IMR-90 (cell line): ENCODE measurements around the gene TRIAP1. TPM values are rescaled to one million over a fixed set of nuclear protein-coding genes. Genes with fewer than 3 reads are reported as not detected.

Experiments
- ATAC-seq: fragments of 200-7000 bp; cut with Tn5 transposase; 2 replicates; pipeline ENCODE4 v1.9.1; 2020; ENCODE audit warnings: low read depth, mild to moderate bottlenecking, moderate library complexity
- BruUV-seq: library from RNA; stranded (reverse); fragments of 400-500 nt; replicated peaks from 2 replicates; lab custom pipeline; 2021; lab: Mats Ljungman, UMichigan
- CTCF ChIA-PET: fragments of 300-600 bp; formaldehyde crosslinking; extraction: SDS; loops from one replicate; lab custom pipeline; 2021; ENCODE audit warnings: antibody characterized with exemption; lab: Yijun Ruan, JAX
- POLR2A ChIA-PET: fragments of 300-600 bp; sonication (Branson Sonifier 250); formaldehyde crosslinking; loops from one replicate; lab custom pipeline; 2022; ENCODE audit warnings: antibody characterized with exemption; ENCODE audit not compliant: unreplicated experiment; lab: Charles Lee
- DNase-seq: peaks from one replicate; pipeline ENCODE4 v3.0.0; 2013
- H2AFZ ChIP-seq: replicated peaks from 2 replicates; pipeline ENCODE3; 2013; ENCODE audit warnings: low read length, mild to moderate bottlenecking; ENCODE audit not compliant: poor library complexity
- H2AK5ac ChIP-seq: 2 replicates; pipeline ENCODE4 v1.6.1; 2013; ENCODE audit warnings: low read depth, low read length, inconsistent platforms
- H2AK9ac ChIP-seq: replicated peaks from 2 replicates; pipeline ENCODE3; 2013; ENCODE audit warnings: mild to moderate bottlenecking, low read depth, low read length, moderate library complexity; ENCODE audit not compliant: poor library complexity
- H2BK120ac ChIP-seq: 2 replicates; pipeline ENCODE4 v1.6.1; 2013; ENCODE audit warnings: low read depth, low read length, inconsistent platforms
- H2BK15ac ChIP-seq: 3 replicates; pipeline ENCODE4 v1.6.1; 2013; ENCODE audit warnings: low read depth, low read length, inconsistent platforms
- H2BK20ac ChIP-seq: 2 replicates; pipeline ENCODE4 v1.6.1; 2013; ENCODE audit warnings: low read depth, mild to moderate bottlenecking, inconsistent platforms, low read length, moderate library complexity
- H2BK5ac ChIP-seq: 2 replicates; pipeline ENCODE4 v1.6.1; 2013; ENCODE audit warnings: mild to moderate bottlenecking, low read depth, low read length, inconsistent platforms; ENCODE audit not compliant: poor library complexity, severe bottlenecking
- H3K14ac ChIP-seq: replicated peaks from 2 replicates; pipeline ENCODE4 v1.6.1; 2013; ENCODE audit warnings: low read depth, low read length, inconsistent platforms
- H3K18ac ChIP-seq: 2 replicates; pipeline ENCODE4 v1.6.1; 2013; ENCODE audit warnings: low read depth, low read length, control low read depth
- H3K23ac ChIP-seq: 2 replicates; pipeline ENCODE4 v1.6.1; 2013; ENCODE audit warnings: low read depth, low read length, inconsistent platforms
- H3K27ac ChIP-seq: 2 replicates; pipeline ENCODE4 v1.5.1; 2013; ENCODE audit warnings: mild to moderate bottlenecking, control low read depth, low read length; ENCODE audit not compliant: insufficient read depth
- H3K27me3 ChIP-seq: 2 replicates; pipeline ENCODE4 v1.6.1; 2013; ENCODE audit warnings: low read length; ENCODE audit not compliant: control insufficient read depth, insufficient read depth
- H3K36me3 ChIP-seq: 2 replicates; pipeline ENCODE4 v1.6.1; 2013; ENCODE audit warnings: low read length, mixed read lengths; ENCODE audit not compliant: control insufficient read depth, insufficient read depth
- H3K4ac ChIP-seq: 2 replicates; pipeline ENCODE4 v1.6.1; 2013; ENCODE audit warnings: low read depth, low read length, inconsistent platforms
- H3K4me1 ChIP-seq: 2 replicates; pipeline ENCODE4 v1.6.1; 2013; ENCODE audit warnings: low read length, mixed read lengths; ENCODE audit not compliant: control insufficient read depth, insufficient read depth
- H3K4me2 ChIP-seq: 2 replicates; pipeline ENCODE4 v1.6.1; 2013; ENCODE audit warnings: low read depth, mild to moderate bottlenecking, control low read depth, low read length, moderate library complexity
- H3K4me3 ChIP-seq: 2 replicates; pipeline ENCODE4 v1.5.1; 2013; ENCODE audit warnings: low read depth, mild to moderate bottlenecking, control low read depth, low read length, moderate library complexity; ENCODE audit not compliant: insufficient read depth
- H3K56ac ChIP-seq: 2 replicates; pipeline ENCODE4 v1.6.1; 2013; ENCODE audit warnings: low read length, inconsistent platforms; ENCODE audit not compliant: insufficient read depth; ENCODE audit errors: extremely low read depth
- H3K79me1 ChIP-seq, 2 experiments: 2 replicates each; pipeline ENCODE4 v1.6.1; 2013; ENCODE audit warnings: low read length in 2 of 2, inconsistent platforms in 1 of 2, low read depth in 1 of 2
- H3K9ac ChIP-seq: 2 replicates; pipeline ENCODE4 v1.6.1; 2013; ENCODE audit warnings: low read depth, low read length, control low read depth
- H3K9me1 ChIP-seq: 2 replicates; pipeline ENCODE4 v1.6.1; 2013; ENCODE audit warnings: low read length, inconsistent platforms; ENCODE audit not compliant: insufficient read depth
- H3K9me3 ChIP-seq: 2 replicates; pipeline ENCODE4 v1.6.1; 2013; ENCODE audit warnings: low read length; ENCODE audit not compliant: control insufficient read depth, insufficient read depth
- H4K20me1 ChIP-seq: 2 replicates; pipeline ENCODE4 v1.6.1; 2013; ENCODE audit warnings: low read length, inconsistent platforms; ENCODE audit not compliant: insufficient read depth
- H4K5ac ChIP-seq: 2 replicates; pipeline ENCODE4 v1.6.1; 2013; ENCODE audit warnings: mild to moderate bottlenecking, low read depth, low read length, control low read depth
- H4K8ac ChIP-seq, 2 experiments: 2 replicates each; pipeline ENCODE4 v1.6.1; 2013; ENCODE audit warnings: low read depth in 2 of 2, low read length in 2 of 2, control low read depth in 1 of 2, inconsistent platforms in 1 of 2
- H4K91ac ChIP-seq: 2 replicates; pipeline ENCODE4 v1.6.1; 2013; ENCODE audit warnings: low read depth, low read length, inconsistent platforms; ENCODE audit not compliant: insufficient read depth
- BHLHE40 ChIP-seq: fragments of 150-350 bp; IDR thresholded peaks from 2 replicates; pipeline ENCODE4 v1.6.1; 2016; ENCODE audit warnings: mild to moderate bottlenecking, low read depth, low read length
- CHD1 ChIP-seq: IDR thresholded peaks from 2 replicates; pipeline ENCODE4 v1.6.1; 2012; ENCODE audit warnings: low read depth, low read length, improper control_type of control experiment
- CTCF ChIP-seq: conservative IDR thresholded peaks from 2 replicates; pipeline ENCODE4 v1.5.1; 2012; ENCODE audit warnings: mild to moderate bottlenecking, low read depth, low read length, improper control_type of control experiment
- ELK1 ChIP-seq: fragments of 150-350 bp; IDR thresholded peaks from 2 replicates; pipeline ENCODE4 v1.6.1; 2016; ENCODE audit warnings: low read depth, mild to moderate bottlenecking, low read length, moderate library complexity, borderline replicate concordance
- FOS ChIP-seq: fragments of 150-350 bp; IDR thresholded peaks from 2 replicates; pipeline ENCODE4 v1.6.1; 2016; ENCODE audit warnings: low read depth, low read length
- MAZ ChIP-seq: IDR thresholded peaks from 2 replicates; pipeline ENCODE4 v1.6.1; 2012; ENCODE audit warnings: low read depth, mild to moderate bottlenecking, low read length, improper control_type of control experiment, moderate library complexity, borderline replicate concordance
- MXI1 ChIP-seq: IDR thresholded peaks from 2 replicates; pipeline ENCODE4 v1.6.1; 2012; ENCODE audit warnings: low read depth, mild to moderate bottlenecking, low read length, moderate library complexity, borderline replicate concordance
- NFE2L2 ChIP-seq: fragments of 150-350 bp; IDR thresholded peaks from 2 replicates; pipeline ENCODE4 v1.6.1; 2016; ENCODE audit warnings: low read depth, mild to moderate bottlenecking, low read length
- POLR2A ChIP-seq: IDR thresholded peaks from 2 replicates; pipeline ENCODE4 v1.6.1; 2012; ENCODE audit warnings: mild to moderate bottlenecking, low read depth, low read length
- RAD21 ChIP-seq: IDR thresholded peaks from 2 replicates; pipeline ENCODE4 v1.6.1; 2012; ENCODE audit warnings: low read length, improper control_type of control experiment
- RFX5 ChIP-seq: IDR thresholded peaks from 2 replicates; pipeline ENCODE4 v1.8.0; 2012; ENCODE audit warnings: low read depth, mild to moderate bottlenecking, low read length, moderate library complexity
- SMC3 ChIP-seq: fragments of 150-350 bp; IDR thresholded peaks from 2 replicates; pipeline ENCODE4 v1.6.1; 2016; ENCODE audit warnings: low read depth, mild to moderate bottlenecking, antibody characterized with exemption, low read length, moderate library complexity
- USF2 ChIP-seq: fragments of 150-350 bp; IDR thresholded peaks from 2 replicates; pipeline ENCODE4 v1.6.1; 2017; ENCODE audit warnings: mild to moderate bottlenecking, antibody characterized with exemption, low read length, low read depth
- WGBS, 2 experiments: methylation state at CpG; one replicate each; pipeline versions ENCODE4 v1.1.5 to v1.1.7; 2013; ENCODE audit warnings: missing lambda C conversion rate in 2 of 2; ENCODE audit not compliant: insufficient read length in 1 of 2; ENCODE audit errors: extremely low coverage in 2 of 2; 5-methylcytosine and 5-hydroxymethylcytosine counted together
- dilution Hi-C: fragments of 300-500 bp; cut with HindIII; formaldehyde crosslinking; loops from one replicate; pipeline ENCODE4 v1.14.3; 2018; ENCODE audit warnings: low sequenced_read_pairs; ENCODE audit not compliant: unreplicated experiment
- in situ Hi-C: fragments of 300-500 bp; cut with MboI; formaldehyde crosslinking; loops from 3 replicates; pipeline ENCODE4 v1.14.3; 2019; ENCODE audit warnings: low sequenced_read_pairs, inconsistent platforms, mixed read lengths
- intact Hi-C: fragments of 100-400 bp; cut with micrococcal nuclease; formaldehyde crosslinking; loops from 2 replicates; pipeline ENCODE4 v1.10.0; 2022
- polyA plus RNA-seq, 3 experiments: library from polyadenylated mRNA; depleted of rRNA; stranded (reverse); fragments of >200 nt; gene quantifications; 2 replicates each; pipeline ENCODE4 v1.2.3, GENCODE V29; 2012; ENCODE audit warnings: low replicate concordance in 1 of 3
- total RNA-seq: library from RNA; depleted of rRNA; stranded (reverse); fragments of >200 nt; gene quantifications from 2 replicates; pipeline ENCODE4 v1.2.3, GENCODE V29; 2012

The TRIAP1 gene
- total and polyA plus RNA-seq, 2 of the 4 experiments (the other 2 are of a cell fraction) = 19.2 to 32.3 TPM

- no peak for TF ChIP-seq NFE2L2
These were observed 20.6 kb upstream of the TRIAP1 start (continued) for GRCh38 chr12:120466560-120467315.

- in situ Hi-C loops = no loop called here
- Histone ChIP-seq H2AK5ac (no peak overlapping the region), H3K4me1 (peaks cover 4% of the 10 kb centered on the region; the same call in 1 of the 2 replicates), H3K56ac (no peak overlapping the region), H3K9ac (no peak overlapping the region), H3K4me3 (no peak overlapping the region), H2AFZ (no peak overlapping the region), H4K20me1 (peaks cover 52% of the 10 kb centered on the region), H3K23ac (no peak overlapping the region), H3K79me1 (peaks cover 37 to 68% of the 10 kb centered on the region in 2 experiments), H4K8ac (no peak overlapping the region), H2BK20ac (no peak overlapping the region), H3K14ac (no peak overlapping the region), H2BK120ac (no peak overlapping the region), H3K4ac (no peak overlapping the region), H4K5ac (no peak overlapping the region), H3K9me3 (no peaks in the 10 kb centered on the region), H3K18ac (no peak overlapping the region), H3K9me1 (no peaks in the 10 kb centered on the region), H3K27ac (no peak overlapping the region), H3K27me3 (no peaks in the 10 kb centered on the region), H2BK5ac (no peak overlapping the region), H4K91ac (no peak overlapping the region), H3K36me3 (peaks cover 43% of the 10 kb centered on the region), H2AK9ac (no peak overlapping the region), H2BK15ac (no peak overlapping the region), H3K4me2 (no peak overlapping the region)
- no CpG with 5 or more reads among the region's 5 CpGs for WGBS, 2 experiments
- ATAC-seq (no peak), DNase-seq (no peak)
- CTCF ChIA-PET = interaction anchor here (0.6 to 0.7 kb wide), 2 partner anchors 18 to 149 kb away, joined by 3 to 4 read pairs; no protein-coding TSS in a partner anchor
- no TSS peak for BruUV-seq
- intact Hi-C loops = no loop called here
- POLR2A ChIA-PET = no interaction called here
- dilution Hi-C loops = no loop called here
- TF ChIP-seq MAZ = no peak
- no peak for TF ChIP-seq FOS
- no peak for TF ChIP-seq CTCF
- TF ChIP-seq MXI1 = no peak
- TF ChIP-seq USF2 = no peak
- no peak for TF ChIP-seq BHLHE40
- no peak for TF ChIP-seq RAD21
- TF ChIP-seq NFE2L2 = no peak
- no peak for TF ChIP-seq CHD1
- no peak for TF ChIP-seq ELK1
- no peak for TF ChIP-seq RFX5
- no peak for TF ChIP-seq POLR2A
- no peak for TF ChIP-seq SMC3
These were observed 19.6 kb upstream of the TRIAP1 start for GRCh38 chr12:120465756-120466155.
